ENCODE measurements around the gene SORCS3. TPM values are rescaled to one million over a fixed set of nuclear protein-coding genes. Genes with fewer than 3 reads are reported as not detected.
A peak's percentile ranks its signal among the peaks of the same experiment; 100 is the strongest.

Gene SORCS3
- total RNA-seq, 4 donors from 2014 or later: 0.12 to 0.32 (median 0.15) TPM; not detected in 1

- intact Hi-C loops (cut with DNase I; ENCODE audit: low total_unique reads): no loop called here
- H3K4me3 ChIP-seq (ENCODE audit: low read depth, poor library complexity, severe bottlenecking): no peak overlapping the region
- no peak for DNase-seq (ENCODE audit: low spot score in 2 of 2)
- TF ChIP-seq POLR2A (IDR thresholded peaks at IDR 0.05) (no peak), CTCF (IDR thresholded peaks at IDR 0.05) (no peak)
These were observed 37.6 kb downstream of the SORCS3 start for GRCh38 chr10:104678658-104679057.

GRCh38 chr10:104680467-104681401 lies 39.6 kb downstream of the SORCS3 start:
- peak in 1 of 2 donors; percentile 6 for DNase-seq (ENCODE audit: low spot score in 2 of 2)
- TF ChIP-seq CTCF (IDR thresholded peaks at IDR 0.05): no peak
- no peak for TF ChIP-seq POLR2A (IDR thresholded peaks at IDR 0.05)
- intact Hi-C loops (cut with DNase I; ENCODE audit: low total_unique reads): no loop called here
- no peak overlapping the region for H3K4me3 ChIP-seq (ENCODE audit: low read depth, poor library complexity, severe bottlenecking)
- WGBS, 2 donors: 21 to 22% methylated on average over 29 to 34 of the region's 35 CpGs

GRCh38 chr10:104681485-104681884 lies 40.4 kb downstream of the SORCS3 start:
- no peak overlapping the region for H3K4me3 ChIP-seq (ENCODE audit: low read depth, poor library complexity, severe bottlenecking)
- no peak for DNase-seq (ENCODE audit: low spot score in 2 of 2)
- TF ChIP-seq POLR2A (IDR thresholded peaks at IDR 0.05) (no peak), CTCF (IDR thresholded peaks at IDR 0.05) (no peak)
- intact Hi-C loops (cut with DNase I; ENCODE audit: low total_unique reads): no loop called here
- 80 to 82% methylated on average over 2 of the region's 2 CpGs for WGBS, 2 donors

- TF ChIP-seq CTCF (IDR thresholded peaks at IDR 0.05) (no peak), POLR2A (IDR thresholded peaks at IDR 0.05) (no peak)
- DNase-seq (ENCODE audit: low spot score in 2 of 2): peak in 1 of 2 donors; percentile 1
- WGBS, 2 donors: 93 to 100% methylated on average over 1 of the region's 1 CpG
- intact Hi-C loops (cut with DNase I; ENCODE audit: low total_unique reads): no loop called here
- no peak overlapping the region for H3K4me3 ChIP-seq (ENCODE audit: low read depth, poor library complexity, severe bottlenecking)
These were observed 42.5 kb downstream of the SORCS3 start for GRCh38 chr10:104683567-104683966.

- TF ChIP-seq CTCF (IDR thresholded peaks at IDR 0.05) (no peak), POLR2A (IDR thresholded peaks at IDR 0.05) (no peak)
- 67 to 90% methylated on average over 1 of the region's 1 CpG for WGBS, 2 donors
- intact Hi-C loops (cut with DNase I; ENCODE audit: low total_unique reads): no loop called here
- H3K4me3 ChIP-seq (ENCODE audit: low read depth, poor library complexity, severe bottlenecking): no peak overlapping the region
- no peak for DNase-seq (ENCODE audit: low spot score in 2 of 2)
These were observed 45.7 kb downstream of the SORCS3 start for GRCh38 chr10:104686829-104687228.

Measured in lower leg skin (tissue), 4 donors.